PC-3 (cell line): ENCODE measurements around the gene CORO2A. TPM values are rescaled to one million over a fixed set of nuclear protein-coding genes. Genes with fewer than 3 reads are reported as not detected.

Experiments used
- ATAC-seq: fragments of 200-7000 bp; cut with Tn5 transposase; 2 replicates; pipeline ENCODE4 v1.9.1; 2020; ENCODE audit warnings: mild to moderate bottlenecking, moderate library complexity
- BruUV-seq: library from RNA; stranded (reverse); fragments of 400-500 nt; replicated peaks from 2 replicates; lab custom pipeline; 2021; lab: Mats Ljungman, UMichigan
- CTCF ChIA-PET: fragments of 300-600 bp; sonication (Branson Sonifier 250); formaldehyde crosslinking; loops from one replicate; lab custom pipeline; 2022; ENCODE audit warnings: antibody characterized with exemption; lab: Charles Lee
- POLR2A ChIA-PET: fragments of 300-600 bp; sonication (Branson Sonifier 250); formaldehyde crosslinking; loops from one replicate; lab custom pipeline; 2022; ENCODE audit warnings: antibody characterized with exemption; ENCODE audit not compliant: unreplicated experiment; lab: Charles Lee
- DNase-seq: peaks from one replicate; pipeline ENCODE4 v3.0.0-alpha.2; 2015
- H2AFZ ChIP-seq: fragments of 300-600 bp; sonication (generic); 2 replicates; pipeline ENCODE4 v1.6.0; 2016; ENCODE audit warnings: antibody characterized with exemption, low read length
- H3F3A ChIP-seq: fragments of 300-600 bp; sonication (generic); one replicate; pipeline ENCODE4 v1.6.0; 2017; ENCODE audit warnings: antibody characterized with exemption, low read length, control low read depth, mild to moderate bottlenecking; ENCODE audit not compliant: unreplicated experiment
- H3K27ac ChIP-seq: fragments of 300-600 bp; sonication (generic); 2 replicates; pipeline ENCODE4 v1.5.1; 2016; ENCODE audit warnings: mild to moderate bottlenecking, low read length
- H3K27me3 ChIP-seq: fragments of 300-600 bp; sonication (generic); 2 replicates; pipeline ENCODE4 v1.6.1; 2016; ENCODE audit warnings: low read length, mixed read lengths
- H3K36me3 ChIP-seq: fragments of 300-600 bp; sonication (generic); 2 replicates; pipeline ENCODE4 v1.6.1; 2016; ENCODE audit warnings: low read depth, mixed run types, low read length, mixed read lengths
- H3K4me1 ChIP-seq: fragments of 300-600 bp; sonication (generic); 2 replicates; pipeline ENCODE4 v1.5.1; 2016; ENCODE audit warnings: low read length; ENCODE audit not compliant: insufficient read depth
- H3K4me2 ChIP-seq: fragments of 300-600 bp; sonication (generic); 2 replicates; pipeline ENCODE4 v1.6.0; 2016; ENCODE audit warnings: low read length
- H3K4me3 ChIP-seq: fragments of 300-600 bp; sonication (generic); 2 replicates; pipeline ENCODE4 v1.5.1; 2016; ENCODE audit warnings: mild to moderate bottlenecking, low read length, mixed read lengths
- H3K79me2 ChIP-seq: fragments of 300-600 bp; sonication (generic); 2 replicates; pipeline ENCODE4 v1.6.1; 2017; ENCODE audit warnings: low read length, mixed read lengths
- H3K9ac ChIP-seq: fragments of 300-600 bp; sonication (generic); 2 replicates; pipeline ENCODE4 v1.6.0; 2016; ENCODE audit warnings: mild to moderate bottlenecking, low read length
- H3K9me2 ChIP-seq: fragments of 300-600 bp; sonication (generic); replicated peaks from 2 replicates; pipeline ENCODE4 v1.6.1; 2016; ENCODE audit warnings: mixed run types, low read length, mixed read lengths
- H3K9me3 ChIP-seq: fragments of 300-600 bp; sonication (generic); 2 replicates; pipeline ENCODE4 v1.6.1; 2016; ENCODE audit warnings: low read length, mixed read lengths
- H4K20me1 ChIP-seq: fragments of 300-600 bp; sonication (generic); 2 replicates; pipeline ENCODE4 v1.6.1; 2016; ENCODE audit warnings: low read length, mixed read lengths
- CTCF ChIP-seq: fragments of 300-600 bp; sonication (generic); conservative IDR thresholded peaks from 2 replicates; pipeline ENCODE4 v1.5.1; 2017; ENCODE audit warnings: antibody characterized with exemption, low read depth, mild to moderate bottlenecking, low read length
- EZH2 ChIP-seq: fragments of 300-600 bp; sonication (generic); IDR thresholded peaks from one replicate; pipeline ENCODE4 v1.6.1; 2017; ENCODE audit warnings: antibody characterized with exemption, mild to moderate bottlenecking, low read length; ENCODE audit not compliant: unreplicated experiment
- EZH2phosphoT487 ChIP-seq: fragments of 300-600 bp; sonication (generic); IDR thresholded peaks from 2 replicates; pipeline ENCODE4 v1.6.1; 2018; ENCODE audit warnings: mild to moderate bottlenecking, antibody characterized with exemption, low read length, borderline replicate concordance
- intact Hi-C: fragments of 100-400 bp; cut with micrococcal nuclease; formaldehyde crosslinking; loops from 2 replicates; pipeline ENCODE4 v1.9.0; 2023
- total RNA-seq: library from RNA; depleted of rRNA; stranded (reverse); fragments of >200 nt; gene quantifications from 2 replicates; pipeline ENCODE4 v1.2.3, GENCODE V29; 2014

CORO2A gene
- total RNA-seq, 1 experiment from 2014 or later: 2.2 TPM

DNA sequence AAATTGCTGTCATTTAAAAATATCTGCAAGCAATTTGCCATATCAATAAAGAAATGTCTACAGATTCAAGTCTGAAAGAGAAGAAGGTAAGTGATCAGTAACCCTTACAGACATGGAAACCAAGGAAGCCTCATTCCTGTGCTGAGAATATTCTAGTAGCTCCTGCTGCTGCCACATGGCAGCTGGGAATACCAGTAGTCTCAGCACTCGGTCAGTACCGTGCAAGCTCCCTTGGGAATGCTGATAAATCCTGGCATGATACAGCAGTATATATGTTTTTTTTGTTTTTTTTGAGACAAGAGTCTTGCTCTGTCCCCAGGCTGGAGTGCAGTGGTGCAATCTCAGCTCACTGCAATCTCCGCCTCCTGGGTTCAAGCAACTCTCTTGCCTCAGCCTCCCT is 108.0 kb downstream of the CORO2A start:
- Histone ChIP-seq H3K9ac (no peak overlapping the region), H3K79me2 (no peaks in the 10 kb centered on the region), H4K20me1 (no peaks in the 10 kb centered on the region), H3K27ac (no peak overlapping the region), H2AFZ (no peak overlapping the region), H3K27me3 (no peaks in the 10 kb centered on the region), H3K9me3 (no peaks in the 10 kb centered on the region), H3K36me3 (peaks cover 18% of the 10 kb centered on the region), H3K4me2 (no peak overlapping the region), H3K4me1 (0 out of 2 replicates have a peak, but pooled peaks cover 3% of the 10 kb centered on the region), H3K9me2 (no peaks in the 10 kb centered on the region), H3K4me3 (no peak overlapping the region), H3F3A (no peaks in the 10 kb centered on the region)
- ChIA-PET CTCF (no interaction called here), POLR2A (no interaction called here)
- ATAC-seq: no peak
- TF ChIP-seq EZH2: no peak
- TF ChIP-seq CTCF: no peak
- TF ChIP-seq EZH2phosphoT487: no peak
- no peak for DNase-seq
- intact Hi-C loops: no loop called here
- BruUV-seq: no TSS peak

GRCh38 chr9:98083566-98084183 is 108.8 kb downstream of the CORO2A start:
- H3K9me2 ChIP-seq: no peaks in the 10 kb centered on the region
- no peaks in the 10 kb centered on the region for H3F3A ChIP-seq
- H3K9me3 ChIP-seq: no peaks in the 10 kb centered on the region
- CTCF ChIA-PET: no interaction called here
- no peak overlapping the region for H3K4me2 ChIP-seq
- H3K4me1 ChIP-seq: 0 out of 2 replicates have a peak, but pooled peaks cover 3% of the 10 kb centered on the region
- no peaks in the 10 kb centered on the region for H4K20me1 ChIP-seq
- no peaks in the 10 kb centered on the region for H3K27me3 ChIP-seq
- no peak overlapping the region for H3K27ac ChIP-seq
- ATAC-seq (no peak), DNase-seq (no peak)
- POLR2A ChIA-PET: no interaction called here
- no peak overlapping the region for H2AFZ ChIP-seq
- H3K4me3 ChIP-seq: no peak overlapping the region
- no peak for TF ChIP-seq EZH2phosphoT487
- TF ChIP-seq EZH2: no peak
- no peak for TF ChIP-seq CTCF
- no peak overlapping the region for H3K9ac ChIP-seq
- intact Hi-C loops: no loop called here
- H3K79me2 ChIP-seq: no peaks in the 10 kb centered on the region
- peaks cover 18% of the 10 kb centered on the region for H3K36me3 ChIP-seq
- no TSS peak for BruUV-seq

DNA sequence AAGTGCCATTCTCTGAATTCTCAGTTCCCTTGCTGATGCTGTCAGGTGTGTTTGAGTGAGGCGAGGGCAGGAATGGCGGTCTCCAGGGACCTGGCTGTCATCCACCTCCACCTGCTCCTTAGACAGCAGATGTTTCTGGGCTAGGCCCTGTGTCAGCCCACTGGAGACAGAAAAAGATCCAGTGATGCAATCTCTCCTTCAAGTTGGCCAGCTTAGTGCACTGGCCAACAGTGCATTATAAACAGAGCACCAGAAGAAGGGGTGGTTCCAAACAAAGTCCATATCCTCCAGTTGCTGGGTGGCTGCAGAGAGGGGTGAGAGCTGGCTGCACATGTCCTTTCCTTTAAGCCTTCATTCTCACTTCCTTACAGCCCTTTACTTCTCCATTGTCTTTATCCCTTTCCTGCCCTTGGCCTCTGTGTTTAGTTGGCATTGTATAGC is 109.4 kb downstream of the CORO2A start:
- Histone ChIP-seq H3K9ac (no peak overlapping the region), H3K36me3 (peaks cover 18% of the 10 kb centered on the region), H2AFZ (no peak overlapping the region), H4K20me1 (no peaks in the 10 kb centered on the region), H3K79me2 (no peaks in the 10 kb centered on the region), H3K4me1 (0 out of 2 replicates have a peak, but pooled peaks cover 3% of the 10 kb centered on the region), H3K27ac (no peak overlapping the region), H3F3A (no peaks in the 10 kb centered on the region), H3K9me3 (no peaks in the 10 kb centered on the region), H3K27me3 (no peaks in the 10 kb centered on the region), H3K4me3 (no peak overlapping the region), H3K9me2 (no peaks in the 10 kb centered on the region), H3K4me2 (no peak overlapping the region)
- ATAC-seq: no peak
- TF ChIP-seq EZH2 (no peak), CTCF (no peak), EZH2phosphoT487 (no peak)
- ChIA-PET CTCF (no interaction called here), POLR2A (no interaction called here)
- intact Hi-C loops: no loop called here
- no peak for DNase-seq
- no TSS peak for BruUV-seq
